Fibroblast of gingiva (primary cell): Measurements from ENCODE around the gene TICAM1.
A peak's percentile ranks its signal among the peaks of the same experiment; 100 is the strongest.
"Not testable (repeated sequence)": the region's sequence is repeated elsewhere in the genome, so short reads cannot be mapped to it uniquely, and the experiment has no call there.

Experiments used
- DNase-seq: peaks from one replicate; pipeline ENCODE4 v3.0.0-alpha.2; 2011; ENCODE audit warnings: low read depth

Gene TICAM1

GRCh38 chr19:4831304-4831978 lies at the start of gene TICAM1:
TSS of gene TICAM1 (minus strand) at chr19:4831712. CDS start at chr19:4818377, 13,335 bp downstream.
- peak; percentile 62 for DNase-seq

- no peak for DNase-seq
Observed at GRCh38 chr19:4879041-4879440, 47.5 kb upstream of the TICAM1 start.

DNA sequence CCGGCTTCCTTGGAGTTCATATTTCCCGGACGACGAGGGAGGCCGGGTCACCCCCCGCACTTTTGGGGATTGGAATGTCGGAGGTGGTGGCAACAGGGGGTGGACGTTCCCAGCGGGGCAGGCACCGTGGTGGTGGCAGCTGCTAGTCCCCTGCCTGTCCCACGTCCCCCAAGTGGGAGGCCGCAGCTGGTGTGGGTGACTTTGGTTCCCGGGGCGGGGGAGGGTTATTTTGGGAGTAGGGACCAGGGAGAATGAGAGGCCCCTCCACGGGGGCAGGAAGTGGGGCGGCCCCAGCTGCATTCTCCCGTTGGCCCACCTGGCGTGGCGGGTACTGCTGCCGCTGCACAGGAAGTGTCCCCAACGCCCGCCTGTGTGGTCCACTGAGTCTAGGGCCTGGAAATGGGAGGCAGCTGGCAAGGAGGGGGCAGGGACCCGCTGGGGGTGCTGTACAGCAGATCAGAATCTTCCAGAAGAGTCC lies 47.0 kb upstream of the TICAM1 start:
- DNase-seq: no peak

DNA sequence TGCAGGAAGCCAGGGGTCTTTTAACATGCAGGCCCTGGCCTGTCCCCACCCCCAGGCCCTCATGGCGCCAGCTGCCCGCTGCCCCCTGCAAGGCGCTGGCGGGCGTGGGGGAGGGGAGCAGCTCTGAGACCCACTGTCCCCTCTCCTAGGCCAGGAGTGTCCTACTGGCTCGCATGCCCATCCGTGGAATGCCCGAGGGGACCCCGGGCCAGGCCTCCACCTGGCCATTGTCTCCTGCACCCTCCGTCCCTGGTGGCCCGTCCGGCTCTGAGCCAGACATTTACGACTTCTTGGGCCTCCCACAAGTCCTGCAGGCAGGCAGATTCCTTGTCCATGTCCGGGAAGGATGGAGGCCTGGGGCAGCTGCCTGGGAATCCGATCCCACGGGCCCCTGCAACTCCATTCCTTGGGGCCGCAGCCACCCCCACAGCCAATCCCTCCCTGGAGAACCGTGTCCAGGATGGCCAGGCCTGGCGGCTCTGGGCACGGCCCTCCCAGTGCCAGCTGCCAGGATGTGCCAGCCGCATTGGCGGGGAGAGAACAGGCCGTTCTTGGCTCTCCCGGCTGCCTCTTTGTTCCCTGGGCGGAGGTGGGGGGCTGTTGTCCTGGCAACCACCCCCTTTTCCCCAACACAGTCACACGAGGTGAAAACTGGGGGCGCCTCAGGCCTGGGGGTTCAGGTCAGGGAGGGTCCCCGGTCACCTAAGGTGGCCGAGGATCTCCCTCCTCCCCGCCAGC lies 46.4 kb upstream of the TICAM1 start:
- peak; percentile 43 for DNase-seq

DNA sequence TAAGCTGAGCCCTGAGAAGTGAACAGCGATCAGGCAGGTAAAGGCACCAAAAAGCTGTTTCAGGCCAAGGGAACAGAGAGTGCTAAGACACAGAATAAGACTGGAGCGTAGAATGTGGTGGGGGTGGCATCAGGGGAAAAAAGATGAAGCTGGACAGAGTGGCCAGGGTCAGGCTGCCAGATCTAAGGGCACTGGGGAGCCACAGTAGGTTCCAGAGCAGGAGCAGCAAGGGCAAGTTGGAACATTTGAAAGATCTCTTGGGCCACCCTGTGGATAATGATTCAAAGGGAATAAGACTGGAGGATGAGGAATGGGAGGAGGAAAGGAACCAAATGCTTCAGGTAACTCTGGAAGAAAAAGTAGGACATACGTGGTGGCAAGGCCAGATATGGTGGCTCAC lies 42.4 kb upstream of the TICAM1 start:
- DNase-seq: no peak

- DNase-seq: no peak
Observed at GRCh38 chr19:4871711-4872110, 40.2 kb upstream of the TICAM1 start.

DNA sequence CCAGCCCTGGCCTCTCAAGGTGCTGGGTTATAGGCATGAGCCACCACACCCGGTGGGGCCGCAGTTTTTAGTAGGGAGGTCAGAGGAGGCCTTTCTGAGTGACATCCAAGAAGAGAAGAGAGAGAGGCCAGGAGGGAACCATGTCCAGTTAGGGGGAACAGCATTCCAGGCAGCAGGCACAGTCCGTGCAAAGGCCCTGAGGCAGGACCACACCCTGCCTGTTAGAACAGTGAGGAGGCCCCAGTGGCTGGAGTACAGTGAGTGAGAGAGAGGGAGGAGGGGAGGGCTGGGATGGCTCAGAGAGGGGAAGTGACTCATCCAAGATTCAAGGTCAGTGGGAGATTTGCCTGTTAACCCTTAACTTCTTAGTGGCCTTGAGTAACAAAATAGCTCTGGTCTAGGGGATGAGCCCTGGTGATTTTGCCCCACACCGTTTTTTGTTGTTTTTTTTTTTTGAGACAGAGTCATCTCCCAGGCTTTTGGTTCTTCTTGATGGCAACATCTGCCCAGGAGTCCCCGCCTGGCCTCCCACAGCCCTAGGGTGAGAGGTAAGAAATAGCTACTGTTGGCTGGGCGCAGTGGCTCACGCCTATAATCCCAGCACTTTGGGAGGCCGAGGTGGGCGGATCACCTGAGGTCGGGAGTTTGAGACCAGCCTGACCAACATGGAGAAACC lies 38.7 kb upstream of the TICAM1 start:
- DNase-seq: peak; percentile 91

DNA sequence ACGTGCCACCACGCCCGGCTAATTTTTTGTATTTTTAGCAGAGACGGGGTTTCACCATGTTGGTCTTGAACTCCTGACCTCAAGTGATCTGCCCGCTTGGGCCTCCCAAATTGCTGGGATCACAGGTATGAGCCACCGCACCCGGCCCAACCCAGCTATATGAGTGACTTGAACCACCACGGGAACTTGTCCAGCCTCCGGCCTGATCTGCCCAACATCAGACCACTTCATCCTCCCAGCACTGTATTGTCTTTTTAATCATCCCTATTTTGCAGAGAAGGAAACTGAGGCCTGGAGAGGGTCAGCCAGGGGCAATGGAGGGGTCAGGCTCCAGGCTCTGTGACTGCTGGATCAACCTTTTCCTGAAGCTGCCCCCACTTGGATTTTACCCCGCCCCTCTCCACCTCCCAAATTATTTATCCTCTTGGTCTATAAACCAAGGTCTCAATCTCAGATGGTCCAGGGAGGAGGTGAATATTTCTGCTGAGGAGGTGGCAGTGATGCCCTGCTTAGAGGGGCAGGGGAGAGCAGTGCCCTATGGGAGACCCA lies 36.8 kb upstream of the TICAM1 start:
- no peak for DNase-seq

DNA sequence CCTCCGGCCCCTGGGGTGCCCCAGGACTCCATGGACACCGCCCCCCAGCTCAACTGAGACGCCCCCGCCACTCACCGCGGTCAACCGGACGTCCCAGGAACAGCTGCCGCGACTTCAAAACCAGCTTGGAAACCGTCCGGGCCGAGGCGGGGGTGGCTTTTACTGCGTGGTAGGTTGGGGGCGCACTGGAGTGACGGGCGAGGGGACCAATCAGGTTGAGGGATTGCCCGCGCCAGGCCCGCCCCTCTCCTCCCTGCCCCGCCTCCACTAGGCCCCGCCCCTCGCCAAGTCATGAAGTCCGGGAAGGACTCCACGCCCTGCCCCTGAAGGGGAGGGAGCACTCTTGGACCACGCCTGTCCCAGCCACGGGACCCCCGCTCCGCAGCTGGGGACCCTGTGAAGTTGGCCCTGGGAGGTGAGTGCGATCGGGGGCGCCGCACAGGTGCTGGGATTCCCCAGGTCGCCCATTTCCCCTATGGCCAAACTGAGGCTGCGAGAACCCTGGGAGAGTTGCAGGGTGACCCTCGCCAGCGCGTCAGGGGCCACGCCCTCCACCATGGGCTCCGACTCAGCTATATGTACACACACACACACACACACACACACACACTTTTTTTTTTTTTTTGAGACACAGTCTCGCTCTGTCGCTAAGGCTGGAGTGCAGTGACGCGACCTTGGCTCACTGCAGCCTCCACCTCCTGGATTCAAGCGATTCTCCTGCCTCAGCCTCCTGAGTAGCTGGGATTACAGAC lies 36.2 kb upstream of the TICAM1 start, which contains the start of gene PLIN3:
PLIN3 (minus strand) TSS at position 134 of the 752 bp plus-strand sequence. CDS start 6,273 bp downstream, outside the sequence.
- peak; percentile 96 for DNase-seq

GRCh38 chr19:4866595-4867424 lies 35.3 kb upstream of the TICAM1 start:
- DNase-seq: peak; percentile 51

DNA sequence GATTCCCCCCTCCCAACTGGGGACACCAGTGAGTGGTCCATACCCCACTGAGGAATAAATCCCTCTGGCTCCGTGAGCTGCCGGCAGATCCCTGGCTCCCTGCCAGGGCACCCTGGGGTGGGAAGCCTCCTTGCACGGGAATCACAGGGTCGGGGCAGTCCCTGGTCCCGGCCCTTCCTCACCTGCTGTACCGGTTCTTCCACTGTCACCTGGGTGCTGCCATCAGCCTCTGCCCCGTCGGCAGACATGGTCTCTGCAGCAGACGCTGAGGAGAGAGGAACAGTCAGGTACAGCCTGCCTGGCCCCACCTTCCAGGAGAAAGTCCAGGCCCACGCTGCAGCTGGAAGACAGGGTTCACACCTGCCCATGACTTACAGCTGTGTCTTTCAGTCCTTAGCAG lies 29.6 kb upstream of the TICAM1 start:
- DNase-seq: no peak

- no peak for DNase-seq
Observed at GRCh38 chr19:4859697-4860096, 28.2 kb upstream of the TICAM1 start.

GRCh38 chr19:4856468-4856867 lies 25.0 kb upstream of the TICAM1 start:
- DNase-seq: not testable (repeated sequence)

DNA sequence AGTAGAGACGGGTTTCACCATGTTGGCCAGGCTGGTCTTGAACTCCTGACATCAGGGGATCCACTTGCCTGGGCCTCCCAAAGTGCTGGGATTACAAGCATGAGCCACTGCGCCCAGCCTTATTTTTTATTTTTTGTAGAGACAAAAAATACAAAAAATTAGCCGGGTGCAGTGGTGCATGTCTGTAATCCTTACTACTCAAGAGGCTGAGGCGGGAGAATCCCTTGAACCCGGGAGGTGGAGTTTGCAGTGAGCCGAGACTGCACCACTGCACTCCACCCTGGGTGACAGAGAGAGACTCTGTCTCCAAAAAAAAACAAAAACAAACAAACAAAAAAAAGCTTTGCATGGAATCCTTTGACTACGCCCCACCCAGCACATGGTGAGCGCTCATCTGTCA lies 22.0 kb upstream of the TICAM1 start:
- not testable (repeated sequence) for DNase-seq

- no peak for DNase-seq
Observed at GRCh38 chr19:4852484-4852883, 21.0 kb upstream of the TICAM1 start.

GRCh38 chr19:4851551-4852290 lies 20.2 kb upstream of the TICAM1 start:
- DNase-seq: peak; percentile 33

GRCh38 chr19:4849019-4849418 lies 17.5 kb upstream of the TICAM1 start:
- DNase-seq: no peak

DNA sequence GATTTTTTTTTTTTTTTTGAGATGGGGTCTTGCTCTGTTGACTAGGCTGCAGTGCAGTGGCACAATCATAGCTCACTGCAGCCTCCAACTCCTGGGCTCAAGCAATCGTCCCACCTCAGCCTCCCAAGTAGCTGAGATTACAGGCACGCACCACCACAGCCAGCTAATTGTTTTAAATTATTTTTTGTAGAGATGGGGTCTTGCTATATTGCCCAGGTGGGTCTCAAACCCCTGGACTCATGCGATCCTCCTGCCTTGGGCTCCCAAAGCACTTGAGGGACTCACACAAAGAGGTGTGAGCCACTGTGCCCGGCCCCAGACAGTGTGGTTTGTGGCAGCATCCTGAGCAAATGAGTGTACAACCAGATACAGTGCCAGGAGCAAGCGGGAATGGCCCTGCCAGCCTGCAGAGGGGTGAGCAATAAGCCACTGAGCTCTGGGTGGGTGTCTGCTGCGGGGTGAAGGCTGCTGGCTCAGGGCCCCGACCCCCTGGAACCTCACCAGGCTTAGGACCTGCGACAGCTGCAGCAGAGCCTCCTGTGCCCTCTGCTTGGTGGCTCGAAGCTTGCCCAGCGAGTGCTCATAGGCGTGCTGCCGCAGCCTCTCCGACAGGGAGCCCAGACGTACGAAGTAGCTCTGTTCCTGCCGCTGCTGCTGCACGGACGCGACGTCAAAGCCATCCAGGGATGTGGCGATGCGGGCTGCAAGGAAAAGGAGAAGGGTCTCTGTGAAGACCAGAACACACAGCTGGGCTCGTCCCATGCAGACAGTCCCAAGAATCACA lies 15.9 kb upstream of the TICAM1 start:
- no peak for DNase-seq

- DNase-seq: peak; percentile 38
Observed at GRCh38 chr19:4845975-4846374, 14.5 kb upstream of the TICAM1 start.
